GM19468 (cell line): ENCODE results near the gene GRIP1.

Experiments used
- ATAC-seq: cut with Tn5 transposase; IDR thresholded peaks from one replicate; pipeline ENCODE4 v1.9.1; 2021; ENCODE audit warnings: mild to moderate bottlenecking, moderate library complexity, moderate number of reproducible peaks; ENCODE audit not compliant: unreplicated experiment; ENCODE audit errors: extremely low read depth

GRIP1 gene

GRCh38 chr12:66607147-66607546 lies 71.7 kb downstream of the GRIP1 start:
- ATAC-seq = no peak

- no peak for ATAC-seq
Observed at GRCh38 chr12:66605293-66605692, 73.6 kb downstream of the GRIP1 start.

GRCh38 chr12:66603981-66604479 lies 74.8 kb downstream of the GRIP1 start:
- no peak for ATAC-seq

- no peak for ATAC-seq
Observed at GRCh38 chr12:66603461-66603860, 75.4 kb downstream of the GRIP1 start.

- ATAC-seq = no peak
Observed at GRCh38 chr12:66602483-66603143, 76.3 kb downstream of the GRIP1 start.

GRCh38 chr12:66600903-66601302 lies 78.0 kb downstream of the GRIP1 start:
- no peak for ATAC-seq

GRCh38 chr12:66599816-66600215 lies 79.1 kb downstream of the GRIP1 start:
- no peak for ATAC-seq

GRCh38 chr12:66598608-66599007 lies 80.3 kb downstream of the GRIP1 start:
- no peak for ATAC-seq

GRCh38 chr12:66598079-66598478 lies 80.8 kb downstream of the GRIP1 start:
- ATAC-seq = no peak

- ATAC-seq = no peak
Observed at GRCh38 chr12:66596199-66596598, 82.7 kb downstream of the GRIP1 start.

GRCh38 chr12:66594688-66595087 lies 84.2 kb downstream of the GRIP1 start:
- ATAC-seq = no peak

- no peak for ATAC-seq
Observed at GRCh38 chr12:66590275-66590985, 88.4 kb downstream of the GRIP1 start.

GRCh38 chr12:66589095-66589494 lies 89.8 kb downstream of the GRIP1 start:
- no peak for ATAC-seq

GRCh38 chr12:66587912-66588311 lies 91.0 kb downstream of the GRIP1 start:
- no peak for ATAC-seq

GRCh38 chr12:66584673-66585072 lies 94.2 kb downstream of the GRIP1 start:
- ATAC-seq = no peak

- ATAC-seq = no peak
Observed at GRCh38 chr12:66573605-66574004, 105.3 kb downstream of the GRIP1 start.

- ATAC-seq = no peak
Observed at GRCh38 chr12:66572845-66573244, 106.0 kb downstream of the GRIP1 start.

GRCh38 chr12:66571361-66571915 lies 107.4 kb downstream of the GRIP1 start:
- no peak for ATAC-seq

- no peak for ATAC-seq
Observed at GRCh38 chr12:66563220-66563619, 115.7 kb downstream of the GRIP1 start.

- ATAC-seq = no peak
Observed at GRCh38 chr12:66555113-66555512, 123.8 kb downstream of the GRIP1 start.

- ATAC-seq = no peak
Observed at GRCh38 chr12:66552716-66553115, 126.2 kb downstream of the GRIP1 start.
